GM23338 (cell line): ENCODE results near the gene RAB31. TPM values are rescaled to one million over a fixed set of nuclear protein-coding genes. Genes with fewer than 3 reads are reported as not detected.

Experiments used
- ATAC-seq: fragments of 200-7000 bp; cut with Tn5 transposase; 3 replicates; pipeline ENCODE4 v1.9.1; 2020
- DNase-seq: peaks from one replicate; pipeline ENCODE4 v3.0.0-alpha.2; 2015; ENCODE audit warnings: low spot score
- H2AFZ ChIP-seq: fragments of 200-600 bp; sonication (generic); 2 replicates; pipeline ENCODE4 v1.8.0; 2016; ENCODE audit warnings: antibody characterized with exemption, mild to moderate bottlenecking, moderate library complexity
- H3F3A ChIP-seq: fragments of 200-600 bp; sonication (generic); replicated peaks from 2 replicates; pipeline ENCODE4 v1.8.0; 2017; ENCODE audit warnings: antibody characterized with exemption, mixed run types, low read depth
- H3K27ac ChIP-seq: fragments of 200-600 bp; sonication (generic); 2 replicates; pipeline ENCODE4 v1.6.1; 2016; ENCODE audit warnings: low read depth
- H3K27me3 ChIP-seq: fragments of 200-600 bp; sonication (generic); 2 replicates; pipeline ENCODE4 v1.8.0; 2016; ENCODE audit warnings: mild to moderate bottlenecking, mixed run types, moderate library complexity; ENCODE audit not compliant: insufficient read depth
- H3K36me3 ChIP-seq: fragments of 200-600 bp; sonication (generic); 2 replicates; pipeline ENCODE4 v1.8.0; 2016; ENCODE audit warnings: mild to moderate bottlenecking; ENCODE audit not compliant: insufficient read depth
- H3K4me1 ChIP-seq: fragments of 200-600 bp; sonication (generic); 2 replicates; pipeline ENCODE4 v1.8.0; 2016; ENCODE audit warnings: mild to moderate bottlenecking, moderate library complexity; ENCODE audit not compliant: insufficient read depth
- H3K4me2 ChIP-seq: fragments of 200-600 bp; sonication (generic); 2 replicates; pipeline ENCODE4 v1.7.1; 2017; ENCODE audit warnings: mixed run types
- H3K4me3 ChIP-seq: fragments of 200-600 bp; sonication (generic); 2 replicates; pipeline ENCODE4 v1.6.1; 2016; ENCODE audit warnings: mixed run types
- H3K79me2 ChIP-seq: fragments of 200-600 bp; sonication (generic); replicated peaks from 2 replicates; pipeline ENCODE4 v1.8.0; 2017; ENCODE audit warnings: mild to moderate bottlenecking; ENCODE audit not compliant: insufficient read depth
- H3K9me2 ChIP-seq: fragments of 200-600 bp; sonication (generic); 2 replicates; pipeline ENCODE4 v1.8.0; 2017; ENCODE audit not compliant: insufficient read depth
- H4K20me1 ChIP-seq: fragments of 200-600 bp; sonication (generic); replicated peaks from 2 replicates; pipeline ENCODE4 v1.8.0; 2017; ENCODE audit warnings: mild to moderate bottlenecking; ENCODE audit not compliant: insufficient read depth
- H3K27ac Mint-ChIP-seq: 2 replicates; pipeline ENCODE4 v1.8.0; 2020; ENCODE audit warnings: inconsistent platforms, mild to moderate bottlenecking, moderate library complexity, mixed read lengths
- H3K27me3 Mint-ChIP-seq: 3 replicates; pipeline ENCODE4 v1.8.0; 2022; ENCODE audit warnings: low read depth, mild to moderate bottlenecking, moderate library complexity, mixed read lengths, inconsistent platforms; ENCODE audit not compliant: insufficient read depth, poor library complexity
- H3K36me3 Mint-ChIP-seq: 3 replicates; pipeline ENCODE4 v1.8.0; 2021; ENCODE audit warnings: low read depth, mild to moderate bottlenecking, inconsistent platforms, moderate library complexity, mixed read lengths
- H3K4me1 Mint-ChIP-seq: 3 replicates; pipeline ENCODE4 v1.8.0; 2020; ENCODE audit warnings: mild to moderate bottlenecking, inconsistent platforms, mixed read lengths
- H3K4me3 Mint-ChIP-seq: 3 replicates; pipeline ENCODE4 v1.8.0; 2021; ENCODE audit warnings: moderate library complexity, mild to moderate bottlenecking, inconsistent platforms, mixed read lengths
- H3K9me3 Mint-ChIP-seq: 3 replicates; pipeline ENCODE4 v1.8.0; 2020; ENCODE audit warnings: moderate library complexity, mild to moderate bottlenecking, inconsistent platforms, mixed read lengths
- CREB1 ChIP-seq: fragments of 250-450 bp; sonication (Bioruptor Pico); IDR thresholded peaks from 2 replicates; pipeline ENCODE4 v1.5.0; 2020; ENCODE audit warnings: low read depth, mild to moderate bottlenecking, moderate library complexity
- CTCF ChIP-seq, 2 experiments: fragments of 200-600 bp in 1 of 2; sonication (generic) in 1 of 2; conservative IDR thresholded peaks; 2 replicates each; pipeline versions ENCODE4 v1.5.1 to v1.6.1; 2016 to 2017; ENCODE audit warnings: antibody characterized with exemption in 2 of 2, low read depth in 2 of 2, mild to moderate bottlenecking in 2 of 2, moderate library complexity in 1 of 2
- ETS1 ChIP-seq: IDR thresholded peaks from 2 replicates; pipeline ENCODE4 v1.6.1; 2016; ENCODE audit warnings: antibody characterized with exemption
- EZH2phosphoT487 ChIP-seq: fragments of 200-600 bp; sonication (generic); IDR thresholded peaks from one replicate; pipeline ENCODE4 v1.8.1; 2018; ENCODE audit warnings: antibody characterized with exemption; ENCODE audit not compliant: unreplicated experiment
- JUNB ChIP-seq: IDR thresholded peaks from one replicate; pipeline ENCODE4 v1.6.1; 2016; ENCODE audit warnings: antibody characterized with exemption; ENCODE audit not compliant: unreplicated experiment
- NANOG ChIP-seq: IDR thresholded peaks from 2 replicates; pipeline ENCODE4 v1.6.1; 2016; ENCODE audit warnings: antibody characterized with exemption, borderline replicate concordance
- POLR2AphosphoS5 ChIP-seq: IDR thresholded peaks from 2 replicates; pipeline ENCODE4 v1.6.1; 2016; ENCODE audit warnings: antibody characterized with exemption, low read depth
- REST ChIP-seq: IDR thresholded peaks from one replicate; pipeline ENCODE4 v1.6.1; 2018; ENCODE audit warnings: antibody characterized with exemption; ENCODE audit not compliant: unreplicated experiment
- STAT1 ChIP-seq: IDR thresholded peaks from one replicate; pipeline ENCODE4 v1.6.1; 2016; ENCODE audit warnings: antibody characterized with exemption; ENCODE audit not compliant: unreplicated experiment
- ZNF331 ChIP-seq: fragments of 250-450 bp; sonication (Bioruptor Pico); IDR thresholded peaks from 2 replicates; pipeline ENCODE4 v1.5.0; 2020; ENCODE audit warnings: low read depth, mild to moderate bottlenecking, moderate library complexity
- polyA plus RNA-seq: library from polyadenylated mRNA; unstranded; fragments of >200 nt; fragmentation: Nextera tagmentation; extraction: Ambion mirVana; gene quantifications from 2 replicates; pipeline ENCODE4 v1.2.1, GENCODE V29; 2016
- total RNA-seq: library from RNA; depleted of rRNA; stranded (reverse); fragments of >200 nt; shearing (Covaris generic); gene quantifications from 2 replicates; pipeline ENCODE4 v1.2.3, GENCODE V29; 2014

RAB31 gene
- total and polyA plus RNA-seq, 2 experiments from 2014 or later = 33.8 to 46.1 TPM

GRCh38 chr18:9835113-9835755 lies 127.1 kb downstream of the RAB31 start:
- H3K27me3 ChIP-seq = no peaks in the 10 kb centered on the region
- H3K4me1 ChIP-seq = peaks cover 26% of the 10 kb centered on the region
- no peaks in the 10 kb centered on the region for H3K36me3 ChIP-seq
- peak; percentile 53 for ATAC-seq
- H3K4me3 Mint-ChIP-seq = peak overlapping the region; percentile 33
- peak; percentile 88 for DNase-seq
- H3K9me3 Mint-ChIP-seq = no peaks in the 10 kb centered on the region; the same call in 2 of the 3 replicates
- H2AFZ ChIP-seq = no peak overlapping the region
- no peaks in the 10 kb centered on the region for H3F3A ChIP-seq
- TF ChIP-seq NANOG (0 out of 2 replicates have a peak, but pooled peaks have one; percentile 12), CREB1 (CRISPR knock-in tag) (no peak)
- no peak overlapping the region for H3K4me3 ChIP-seq
- H3K79me2 ChIP-seq = no peaks in the 10 kb centered on the region
- H3K4me1 Mint-ChIP-seq = peaks cover 51% of the 10 kb centered on the region
- no peaks in the 10 kb centered on the region for H4K20me1 ChIP-seq
- peaks cover 14% of the 10 kb centered on the region for H3K27me3 Mint-ChIP-seq
- H3K36me3 Mint-ChIP-seq = no peaks in the 10 kb centered on the region; the same call in 2 of the 3 replicates
- no peaks in the 10 kb centered on the region; the same call in 1 of the 2 replicates for H3K9me2 ChIP-seq
- H3K27ac Mint-ChIP-seq = peak overlapping the region; percentile 74
- H3K4me2 ChIP-seq = peak overlapping the region; percentile 61
- peak overlapping the region; percentile 84 for H3K27ac ChIP-seq

GRCh38 chr18:9835825-9836224 lies 127.7 kb downstream of the RAB31 start:
- Mint-ChIP-seq H3K27ac (peak overlapping the region; percentile 25), H3K36me3 (no peaks in the 10 kb centered on the region; the same call in 2 of the 3 replicates), H3K27me3 (peaks cover 14% of the 10 kb centered on the region), H3K4me3 (peak overlapping the region; percentile 7; the same call in 1 of the 3 replicates), H3K9me3 (no peaks in the 10 kb centered on the region; the same call in 2 of the 3 replicates), H3K4me1 (peaks cover 52% of the 10 kb centered on the region)
- no peaks in the 10 kb centered on the region for H3K79me2 ChIP-seq
- H4K20me1 ChIP-seq = no peaks in the 10 kb centered on the region
- peak overlapping the region; percentile 13; the same call in 1 of the 2 replicates for H3K27ac ChIP-seq
- DNase-seq = no peak
- H3K4me1 ChIP-seq = peaks cover 26% of the 10 kb centered on the region
- H3K36me3 ChIP-seq = no peaks in the 10 kb centered on the region
- TF ChIP-seq REST = no peak
- TF ChIP-seq NANOG = no peak
- no peak for TF ChIP-seq ETS1
- TF ChIP-seq CREB1 (CRISPR knock-in tag) = no peak
- TF ChIP-seq POLR2AphosphoS5 = no peak
- TF ChIP-seq ZNF331 (CRISPR knock-in tag) = no peak
- no peak for TF ChIP-seq CTCF (conservative IDR thresholded peaks at IDR 0.05; ENCODE audit: low read depth in 2 of 2)
- no peak for TF ChIP-seq JUNB
- no peak for TF ChIP-seq STAT1
- no peak for TF ChIP-seq EZH2phosphoT487
- H3K27me3 ChIP-seq = no peaks in the 10 kb centered on the region
- H3K4me2 ChIP-seq = peak overlapping the region; percentile 1
- H3F3A ChIP-seq = no peaks in the 10 kb centered on the region
- no peak overlapping the region for H2AFZ ChIP-seq
- no peaks in the 10 kb centered on the region; the same call in 1 of the 2 replicates for H3K9me2 ChIP-seq
- no peak overlapping the region for H3K4me3 ChIP-seq
- ATAC-seq = no peak
